HG03439 (cell line): ENCODE results near the gene KCNQ1.

Experiments used
- ATAC-seq: cut with Tn5 transposase; IDR thresholded peaks from one replicate; pipeline ENCODE4 v1.9.1; 2021; ENCODE audit warnings: mild to moderate bottlenecking, moderate library complexity; ENCODE audit not compliant: unreplicated experiment

KCNQ1 gene

DNA sequence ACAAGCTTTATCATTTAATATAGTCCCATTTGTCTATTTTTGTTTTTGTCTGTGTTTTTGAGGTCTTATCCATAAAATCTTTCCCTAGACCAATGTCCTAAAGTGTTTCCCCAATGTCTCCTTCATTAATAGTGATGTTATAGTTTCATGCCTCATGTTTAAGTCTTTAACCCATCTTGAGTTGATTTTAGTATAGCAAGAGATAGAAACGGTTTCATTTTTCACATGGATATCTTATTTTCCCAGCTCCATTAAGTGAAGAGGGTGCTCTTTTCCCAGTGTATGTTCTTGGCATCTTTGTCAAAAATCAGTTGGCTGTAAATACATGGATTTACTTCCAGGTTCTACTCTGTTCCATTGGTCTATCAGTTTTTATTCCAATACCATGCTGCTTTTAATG lies 196.8 kb downstream of the KCNQ1 start:
- no peak for ATAC-seq

DNA sequence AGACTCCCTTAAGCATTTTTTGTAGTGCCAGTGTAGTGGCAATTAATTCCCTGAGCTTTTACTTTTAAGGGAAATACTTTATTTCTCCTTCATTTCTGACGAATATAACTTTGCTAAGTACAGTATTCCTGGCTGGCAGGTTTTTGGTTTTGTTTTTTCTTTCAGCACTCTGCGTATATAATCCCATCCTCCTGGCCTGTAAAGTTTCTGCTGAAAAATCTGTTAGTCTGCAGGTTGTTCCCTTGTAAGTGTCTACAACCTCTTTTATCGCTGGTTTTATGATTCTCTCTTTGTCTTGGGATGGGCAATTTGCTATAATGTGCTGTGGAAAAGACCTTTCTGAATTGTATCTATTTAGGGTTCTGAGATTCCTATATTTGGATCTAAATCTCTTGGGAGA lies 198.9 kb downstream of the KCNQ1 start:
- ATAC-seq, result no peak

DNA sequence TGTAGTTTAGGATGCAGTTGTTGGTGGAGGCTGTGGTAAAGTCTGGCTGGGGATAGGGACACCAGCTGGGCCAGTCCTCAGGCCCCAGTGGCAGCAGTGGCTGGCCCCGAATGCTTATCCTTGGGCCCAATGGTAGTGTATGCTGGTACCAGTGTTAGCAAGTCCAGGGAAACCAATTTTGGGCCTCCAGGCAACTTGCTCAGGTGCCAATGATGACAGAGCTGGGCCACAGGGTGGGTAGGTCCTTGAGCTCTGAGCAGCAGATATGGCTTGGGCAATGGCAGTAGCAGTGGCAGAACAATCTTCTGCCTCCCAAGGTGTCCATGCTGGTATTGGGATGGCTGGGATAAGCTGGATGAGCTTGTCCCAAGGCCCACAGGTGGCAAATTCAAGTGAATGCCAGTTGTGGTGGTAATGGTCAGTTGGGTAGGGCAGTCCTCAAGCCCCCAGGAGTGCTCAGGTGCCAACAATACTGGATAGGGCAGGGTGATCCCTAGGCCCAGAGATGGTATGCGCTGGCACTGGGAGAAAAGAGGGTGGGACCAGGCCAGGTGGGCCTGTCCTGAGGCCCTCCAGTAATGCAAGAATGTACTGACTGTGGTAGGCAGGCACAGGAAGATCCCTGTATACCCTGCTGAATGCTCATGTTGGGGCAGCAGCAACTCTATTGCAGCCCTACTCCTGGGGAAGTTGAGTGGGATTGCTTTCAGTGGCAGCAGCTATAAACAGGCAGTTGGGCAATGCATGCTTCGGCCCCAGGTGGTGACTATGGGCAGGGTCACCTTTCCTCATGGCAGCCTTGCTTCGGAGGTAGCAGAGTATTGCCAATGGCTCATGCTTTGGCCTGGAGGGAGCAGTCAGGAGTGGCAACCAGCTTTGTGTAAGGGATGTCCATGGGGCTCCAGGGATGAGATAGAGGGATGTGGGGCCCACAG lies 200.3 kb downstream of the KCNQ1 start:
- ATAC-seq, result no peak

DNA sequence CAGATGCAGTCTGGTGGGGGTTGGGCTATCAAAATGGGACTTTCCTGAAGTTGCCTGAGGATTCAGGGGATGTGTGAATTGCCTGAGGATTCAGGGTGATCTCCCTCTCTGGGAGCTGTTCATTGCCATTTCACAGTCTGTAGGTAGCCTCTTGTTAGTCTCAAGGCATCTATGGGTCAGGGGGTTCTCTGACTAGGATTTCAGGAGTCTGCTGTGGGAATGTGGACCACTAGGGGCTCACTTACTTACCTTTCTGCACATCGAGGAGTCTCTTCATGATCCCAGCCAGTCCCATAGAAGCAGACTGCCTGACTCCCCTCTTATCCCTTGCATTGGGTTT lies 200.9 kb downstream of the KCNQ1 start:
- no peak for ATAC-seq

DNA sequence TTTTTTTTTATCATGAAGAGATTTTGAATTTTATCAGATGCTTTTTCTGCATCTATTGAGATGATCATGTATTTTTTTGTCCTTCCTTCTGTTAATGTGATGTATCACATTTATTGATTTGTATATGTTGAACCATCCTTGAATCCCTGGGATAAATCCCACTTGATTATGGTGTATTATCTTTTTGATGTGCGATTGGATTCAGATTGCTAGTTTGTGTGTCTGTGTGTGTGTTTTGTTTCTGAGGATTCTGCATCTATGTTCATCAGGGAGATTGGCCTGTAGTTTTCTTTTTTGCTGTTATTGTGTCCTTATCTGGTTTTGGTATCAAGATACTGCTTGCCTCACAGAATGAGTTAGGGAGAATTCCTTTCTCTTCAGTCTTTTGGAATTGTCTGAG lies 202.4 kb downstream of the KCNQ1 start:
- no peak for ATAC-seq

DNA sequence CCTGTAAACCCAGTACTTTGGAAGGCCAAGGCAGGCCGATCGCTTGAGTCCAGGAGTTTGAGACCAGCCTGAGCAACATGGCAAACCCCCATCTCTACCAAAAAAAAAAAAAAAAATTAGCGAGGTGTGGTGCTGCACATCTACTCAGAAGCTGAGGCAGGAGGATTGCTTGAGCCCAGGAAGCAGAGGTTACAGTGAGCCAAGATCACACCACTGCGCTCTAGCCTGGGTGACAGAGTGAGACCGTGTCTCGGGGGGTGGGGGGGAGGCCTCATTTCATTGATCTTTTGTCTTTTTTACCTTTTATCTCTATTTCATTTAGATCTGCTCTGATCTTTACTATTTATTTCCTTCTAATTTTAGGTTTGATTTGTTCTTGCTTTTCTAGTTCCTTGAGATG lies 203.1 kb downstream of the KCNQ1 start:
- no peak for ATAC-seq

DNA sequence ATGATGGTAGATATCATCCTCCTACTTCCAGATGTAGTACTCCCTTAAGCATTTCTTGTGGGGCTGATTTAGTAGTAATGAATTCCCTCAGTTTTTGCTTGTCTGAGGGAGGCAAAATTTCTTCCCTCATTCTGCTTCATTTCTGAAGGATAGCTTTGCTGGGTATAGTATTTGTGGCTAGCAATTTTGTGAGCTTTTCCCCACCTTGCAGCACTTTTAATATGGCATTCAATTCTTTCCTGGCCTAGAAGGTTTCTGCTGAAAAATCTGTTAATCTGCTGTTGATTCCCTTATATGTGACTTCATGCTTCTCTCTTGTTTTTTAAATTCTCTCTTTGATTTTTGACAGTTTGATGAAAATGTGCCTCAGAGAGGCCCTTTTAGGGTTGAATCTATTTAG lies 204.6 kb downstream of the KCNQ1 start:
- no peak for ATAC-seq

DNA sequence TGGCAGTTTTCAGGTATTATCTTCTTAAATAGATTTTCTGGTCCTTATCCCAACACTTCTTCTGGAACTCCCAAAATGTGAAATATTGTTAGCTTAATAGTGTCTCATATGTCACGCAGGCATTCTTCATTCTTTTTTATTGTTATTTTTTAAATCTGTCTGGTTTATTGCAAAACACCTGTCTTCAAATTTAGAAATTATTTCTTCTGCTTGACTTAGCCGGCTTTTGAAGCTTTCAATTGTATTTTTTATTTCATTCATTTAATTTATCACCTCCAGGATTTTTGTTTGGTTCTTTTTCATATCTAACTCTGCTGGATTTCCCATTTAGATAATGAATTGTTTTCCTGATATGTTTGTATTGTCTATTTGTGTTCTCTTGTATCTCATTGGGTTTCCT lies 205.0 kb downstream of the KCNQ1 start:
- no peak for ATAC-seq

DNA sequence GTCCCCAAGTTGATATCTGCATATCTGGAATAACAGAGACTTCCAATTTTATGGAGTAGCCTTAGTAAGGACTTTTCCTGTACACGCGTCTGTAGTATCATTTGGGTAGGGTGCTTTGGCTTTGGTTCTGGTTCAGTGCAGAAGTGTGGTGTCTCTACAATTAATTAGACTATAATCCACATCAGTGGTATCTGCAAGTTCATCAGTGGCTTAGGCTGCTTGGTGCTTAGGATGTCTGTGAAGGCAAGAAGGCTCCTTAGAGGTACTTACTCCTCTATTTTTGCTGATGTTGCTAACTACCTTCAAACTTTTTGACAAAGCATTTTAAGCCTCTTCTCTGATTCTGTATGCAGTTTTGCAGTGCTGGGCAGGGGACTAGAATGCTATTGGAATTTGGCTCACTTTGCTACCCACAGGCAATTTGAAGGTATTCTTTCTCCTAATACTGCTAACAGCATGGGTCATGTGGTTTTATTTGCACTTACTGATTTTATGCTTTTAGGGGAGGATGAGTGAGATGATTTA lies 205.6 kb downstream of the KCNQ1 start:
- ATAC-seq, result no peak

DNA sequence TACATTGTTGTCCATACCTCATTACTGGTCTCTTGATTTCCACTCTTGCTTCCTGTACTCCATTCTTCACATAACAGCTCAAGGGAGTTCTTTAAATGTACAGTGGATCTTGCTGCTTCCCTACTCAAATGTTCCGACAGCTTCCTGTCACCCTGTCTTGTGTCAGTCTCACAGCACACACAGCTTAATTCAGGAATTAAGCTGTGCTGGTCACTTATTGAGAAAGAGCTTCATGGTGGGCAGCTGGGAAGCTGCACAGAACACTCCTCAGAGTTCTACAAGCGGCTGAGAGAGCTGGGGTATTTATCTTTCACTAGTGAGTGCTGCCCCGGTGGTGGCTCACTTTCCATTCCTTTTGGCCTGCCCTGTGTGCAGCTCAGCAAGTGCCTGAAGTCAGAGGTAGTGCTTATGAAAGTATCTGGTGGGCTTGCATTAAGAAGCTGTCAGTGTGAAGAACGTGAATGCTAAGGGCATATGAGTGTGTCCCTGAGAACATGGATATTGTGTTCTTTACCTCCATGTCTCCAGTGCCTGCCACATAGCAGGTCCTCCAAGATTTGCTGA lies 206.3 kb downstream of the KCNQ1 start:
- ATAC-seq, result no peak

DNA sequence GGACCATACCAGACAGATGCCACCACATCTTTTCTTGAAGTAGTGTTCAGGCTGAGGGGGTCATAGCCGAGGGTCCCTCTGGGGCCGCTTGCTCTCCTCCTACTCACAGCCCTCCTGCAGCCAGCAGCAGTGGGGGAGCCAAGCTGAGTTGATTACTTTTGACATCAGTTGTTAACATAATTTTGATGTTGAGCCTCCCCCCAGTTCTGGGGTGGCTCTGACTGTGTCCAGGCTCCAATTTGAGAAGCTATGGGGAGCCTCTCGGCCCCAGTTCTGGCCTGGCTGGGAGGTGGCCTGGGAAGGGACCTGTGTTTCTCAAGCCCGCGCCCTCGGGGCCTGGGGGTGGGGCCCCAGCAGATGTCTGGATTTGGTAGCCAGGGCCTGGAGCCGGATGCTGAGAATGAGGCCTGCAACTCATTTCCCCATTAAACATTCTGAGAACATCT lies 207.0 kb downstream of the KCNQ1 start:
- no peak for ATAC-seq

DNA sequence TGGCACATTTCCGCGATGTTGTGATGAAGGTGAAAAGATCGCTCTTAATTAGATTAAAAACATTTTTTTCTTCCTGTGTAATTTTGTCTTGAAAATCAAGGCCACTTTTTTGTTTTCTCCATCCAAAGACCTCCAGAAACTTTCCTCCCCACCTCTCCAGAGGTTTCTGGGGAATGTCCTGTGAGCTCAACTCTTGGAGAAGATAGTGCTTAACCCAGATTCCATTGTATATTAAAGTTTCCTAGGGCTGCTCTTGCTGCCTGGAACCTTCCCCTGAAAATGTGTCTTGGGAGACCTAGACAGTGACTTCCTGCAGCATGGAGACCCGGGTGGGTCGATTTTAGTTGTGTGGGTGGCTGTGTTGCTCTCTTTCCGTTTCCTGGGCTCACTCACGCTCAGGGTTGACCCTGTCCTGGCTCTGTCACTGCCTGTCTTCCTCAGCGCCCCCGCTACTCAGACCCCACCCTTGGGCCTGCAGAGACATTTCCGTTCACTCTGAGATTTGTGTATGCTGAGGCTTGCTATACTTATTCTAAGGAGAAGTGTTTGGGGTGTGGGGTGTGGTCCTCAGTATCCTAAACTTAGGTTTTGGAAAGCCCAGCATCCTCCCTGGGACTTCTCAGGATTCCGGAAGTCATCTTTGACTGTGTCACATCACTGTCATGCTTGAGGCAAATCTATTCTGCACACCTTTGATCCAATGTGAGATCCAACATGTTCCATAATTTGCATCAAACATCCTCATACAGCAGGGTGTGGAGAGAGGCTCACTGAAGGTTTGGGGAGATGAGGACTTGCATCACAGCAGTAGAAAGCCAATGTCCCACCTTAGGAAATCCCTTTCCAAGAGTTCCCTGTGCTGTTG lies 207.8 kb downstream of the KCNQ1 start:
- no peak for ATAC-seq

DNA sequence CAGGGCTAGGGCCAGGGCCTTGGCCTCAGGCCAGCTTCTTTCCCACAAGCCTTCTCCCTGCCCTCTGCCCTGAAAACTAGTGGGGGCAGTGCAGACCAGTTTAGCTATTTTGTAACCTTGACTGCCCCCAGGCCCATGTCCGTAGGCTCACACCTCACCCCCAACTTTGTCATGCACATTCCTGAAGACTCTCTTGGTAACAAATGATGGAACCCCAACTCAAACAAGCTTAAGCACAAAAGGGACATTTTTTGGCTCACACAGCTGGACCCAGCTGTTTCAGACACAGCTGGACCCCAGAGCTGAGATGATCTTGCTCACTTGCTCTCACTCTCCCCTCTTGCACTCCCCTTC lies 208.4 kb downstream of the KCNQ1 start:
- no peak for ATAC-seq

DNA sequence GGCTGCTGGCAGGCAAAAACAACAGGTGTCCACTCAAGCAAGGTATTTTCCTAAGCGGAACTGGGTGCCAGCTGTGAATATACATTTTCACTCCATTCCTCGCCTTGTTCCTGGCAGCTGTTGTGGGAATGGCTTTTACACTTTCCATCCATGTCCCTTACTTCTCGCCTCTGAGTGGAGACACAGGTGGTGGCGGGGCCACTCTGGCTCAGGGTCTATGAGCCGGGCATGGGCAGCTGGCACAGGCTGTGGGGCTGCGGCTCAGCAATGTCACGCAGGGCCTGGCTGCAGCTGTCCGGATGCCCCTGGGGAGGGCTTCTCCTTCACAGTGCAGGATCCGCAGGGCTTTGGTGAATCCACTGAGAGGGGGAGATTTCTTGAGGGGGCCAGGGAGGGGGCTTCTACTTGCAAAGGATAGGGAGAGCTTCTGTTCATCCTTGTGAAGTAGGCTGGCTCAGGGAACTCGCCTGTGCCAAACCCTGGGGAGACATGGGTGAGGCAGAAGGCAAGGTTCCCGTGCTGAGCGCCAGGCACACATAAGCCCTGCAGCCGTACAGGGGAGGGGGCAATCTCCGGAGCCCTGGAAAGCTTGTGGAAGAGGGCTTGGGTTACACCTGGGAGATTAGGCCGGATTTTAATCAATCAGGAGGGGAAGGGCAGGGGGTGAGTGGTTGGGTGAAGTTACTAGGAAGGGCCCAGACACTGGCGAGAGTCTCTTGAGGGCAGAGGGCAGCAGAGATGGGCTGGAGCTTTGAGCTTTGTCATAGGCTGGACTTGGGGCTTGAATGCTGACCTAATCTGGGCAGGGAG lies 209.3 kb downstream of the KCNQ1 start:
- ATAC-seq, result no peak

DNA sequence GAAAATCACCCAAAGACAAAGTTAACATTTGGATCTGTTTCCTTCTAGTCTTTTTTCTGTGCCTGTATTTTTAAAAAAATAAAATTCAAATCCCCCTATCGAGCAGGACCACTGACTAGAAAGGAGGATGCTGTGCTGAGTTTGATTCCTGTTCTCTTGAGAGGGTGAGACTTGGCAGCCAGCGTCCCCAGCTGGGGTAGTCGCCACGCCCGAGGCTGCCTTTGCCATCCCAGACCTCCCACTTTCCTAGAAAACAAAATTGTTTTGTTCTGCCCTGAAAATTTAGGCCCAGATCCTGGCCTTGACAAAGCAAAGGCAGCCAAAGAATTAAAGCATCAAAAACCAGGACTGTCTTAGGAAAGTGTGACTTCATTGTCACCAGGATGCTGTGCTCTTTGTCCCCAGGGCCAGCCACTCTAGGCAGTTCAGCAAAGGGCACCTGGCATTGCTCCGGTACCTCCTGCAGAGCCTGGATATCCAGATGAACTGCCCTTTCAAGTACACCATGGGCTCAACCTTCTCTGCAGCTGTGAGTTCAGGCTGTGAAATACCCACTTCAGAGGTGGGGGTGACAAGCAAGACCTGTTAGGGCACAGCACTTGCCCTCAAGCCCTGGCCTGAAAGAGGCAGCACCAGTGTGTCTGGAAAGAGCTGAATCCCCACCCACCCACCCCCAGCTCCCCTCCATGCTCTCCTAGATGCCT lies 210.4 kb downstream of the KCNQ1 start:
- no peak for ATAC-seq

DNA sequence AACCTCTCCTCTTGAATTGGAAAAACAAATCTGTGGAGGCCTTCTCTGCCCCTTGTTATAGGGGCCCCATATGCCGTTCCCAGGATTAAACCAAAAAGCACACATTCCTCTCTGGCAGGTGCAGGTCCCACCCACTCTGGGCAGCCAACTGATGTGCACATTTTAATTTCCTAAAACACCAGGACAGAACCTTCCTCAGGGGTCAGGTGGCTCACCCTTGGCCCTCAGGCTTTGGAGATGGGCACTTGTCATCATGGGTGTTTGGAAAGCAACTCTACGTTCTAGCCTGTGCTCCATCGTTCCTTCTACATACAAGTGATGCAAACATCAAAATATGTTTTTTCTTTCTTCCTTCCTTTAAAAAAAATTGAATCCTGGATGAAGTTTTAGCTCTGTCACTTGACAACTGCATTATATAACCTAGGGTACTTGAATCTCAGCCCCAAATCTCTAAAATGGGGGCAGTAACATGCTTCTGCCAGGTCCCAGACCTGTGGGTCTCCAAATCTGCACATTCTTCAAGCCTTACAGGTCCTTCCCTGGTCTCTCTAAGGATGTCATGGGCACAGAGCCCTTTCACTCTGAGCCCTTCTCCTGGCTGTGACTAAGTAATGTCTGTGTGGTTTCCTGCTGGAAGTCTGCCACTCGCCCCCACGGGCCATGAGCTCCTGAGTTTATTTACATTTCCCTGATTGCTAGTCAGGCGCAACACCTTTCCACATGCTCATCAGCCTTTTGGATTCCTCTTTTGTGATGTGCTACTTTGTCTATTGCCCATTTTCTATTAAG lies 211.2 kb downstream of the KCNQ1 start:
- no peak for ATAC-seq

DNA sequence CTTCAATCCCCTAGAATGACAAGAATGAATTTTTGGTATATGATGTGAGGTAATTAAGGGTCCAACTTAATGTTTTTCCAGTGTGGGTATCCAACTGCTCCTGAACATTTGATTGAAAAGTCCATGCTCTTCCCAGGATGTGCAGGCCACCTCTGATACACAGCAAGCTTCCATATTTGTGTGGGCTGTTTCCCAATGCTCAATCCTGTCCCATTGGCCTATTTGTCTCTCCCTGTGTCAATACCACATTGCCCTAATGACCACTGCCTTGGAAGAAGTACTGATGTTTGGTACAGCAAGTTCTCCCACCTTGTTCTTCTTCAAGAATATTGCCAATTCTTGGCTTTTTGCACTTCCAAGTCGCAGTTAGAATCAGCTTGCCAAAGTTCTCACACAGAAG lies 212.1 kb downstream of the KCNQ1 start:
- no peak for ATAC-seq

DNA sequence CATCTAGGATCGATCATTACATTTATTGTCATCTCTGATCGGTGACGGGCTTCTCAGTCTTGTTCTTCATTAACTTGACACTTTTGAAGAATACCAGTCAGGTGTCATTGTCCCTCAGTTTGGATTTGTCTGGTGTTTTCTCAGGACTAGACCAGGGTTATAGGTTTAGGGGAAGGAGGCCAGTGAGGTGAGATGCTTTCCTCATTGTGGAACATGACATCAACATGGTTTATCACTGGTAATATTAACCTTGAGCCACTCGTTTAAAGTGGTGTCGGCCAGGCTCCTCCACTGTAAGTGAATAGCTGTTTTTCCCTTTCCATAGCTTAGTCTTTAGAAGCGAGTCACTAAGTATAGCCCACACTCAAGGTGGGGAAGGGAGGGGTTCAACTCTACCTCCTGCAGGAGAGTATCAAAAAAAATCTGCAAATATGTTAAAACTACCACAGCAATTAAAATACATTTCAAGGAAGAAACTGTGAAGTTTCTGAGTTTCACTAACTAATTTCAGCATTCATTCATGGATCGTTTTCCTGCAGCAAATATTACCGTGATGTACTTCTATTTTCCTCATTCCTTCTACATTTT lies 213.0 kb downstream of the KCNQ1 start:
- no peak for ATAC-seq

DNA sequence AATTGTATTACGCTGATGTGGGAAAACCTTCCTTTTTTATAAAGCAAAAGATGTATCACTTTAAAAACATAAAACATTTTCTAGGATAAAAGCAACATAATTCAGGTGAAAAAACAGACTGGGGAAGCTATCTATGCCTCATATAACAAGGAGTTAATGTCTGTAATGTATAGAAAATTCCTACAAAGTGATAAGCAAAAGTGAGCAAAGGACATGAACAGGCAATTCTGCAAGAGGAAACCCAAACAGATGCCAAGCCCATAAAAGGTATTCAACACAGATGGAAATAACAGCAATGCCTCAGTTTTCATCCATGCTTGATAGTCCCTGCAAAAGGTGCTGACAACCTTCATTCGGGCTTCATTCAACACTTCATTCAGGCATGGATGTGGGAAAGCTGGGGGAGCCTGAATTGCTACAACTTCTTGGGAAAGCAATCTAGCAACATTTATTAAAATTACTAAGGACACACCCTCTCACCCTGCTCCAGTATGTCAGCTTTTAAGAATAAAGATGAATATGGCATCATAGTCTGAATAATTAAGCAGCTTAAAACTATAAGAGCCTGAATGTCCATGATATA lies 215.6 kb downstream of the KCNQ1 start:
- no peak for ATAC-seq
